ENCODE data around the gene GLIS1.
"Not testable (repeated sequence)": the region's sequence is repeated elsewhere in the genome, so short reads cannot be mapped to it uniquely, and the experiment has no call there.

Gene GLIS1

GRCh38 chr1:53561503-53562105 lies 177.4 kb downstream of the GLIS1 start:
- DNase-seq (ENCODE audit: low spot score), result no peak

GRCh38 chr1:53560581-53561502 lies 178.1 kb downstream of the GLIS1 start:
- DNase-seq (ENCODE audit: low spot score), result no peak

DNA sequence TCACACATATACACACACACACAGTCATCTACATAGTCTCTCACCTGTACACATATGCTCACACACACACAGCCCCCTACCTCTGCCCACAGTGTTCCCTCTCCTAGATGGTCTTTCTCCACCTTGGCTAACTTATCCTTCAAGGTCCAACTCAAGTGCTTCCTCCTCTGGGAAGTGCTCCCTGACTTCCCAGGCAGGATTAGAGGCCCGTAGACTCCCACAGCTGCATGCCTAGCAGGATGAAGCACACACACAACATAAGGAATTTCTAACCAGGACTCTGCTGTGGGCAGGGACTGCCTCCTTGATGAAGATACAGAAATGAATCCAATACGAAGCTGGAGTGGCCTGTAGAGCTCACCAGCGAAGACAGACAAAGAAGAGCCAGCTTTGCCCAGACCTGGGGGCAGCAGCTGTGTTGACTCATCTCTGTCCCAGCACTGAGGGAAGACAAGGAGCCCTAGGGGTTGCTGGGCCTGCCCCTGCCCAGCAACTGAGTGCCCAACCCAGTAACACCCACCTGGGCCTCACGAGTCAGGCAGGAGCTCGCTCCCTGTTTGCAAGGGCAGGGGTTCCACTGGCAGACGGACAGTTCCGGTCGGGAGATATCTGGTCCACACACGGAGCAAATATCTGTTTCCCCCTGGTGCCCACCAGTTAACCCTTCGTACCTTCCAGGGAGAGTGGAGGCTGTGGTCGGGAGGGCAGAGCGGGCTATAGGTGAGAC lies 178.9 kb downstream of the GLIS1 start:
- DNase-seq (ENCODE audit: low spot score), result no peak

DNA sequence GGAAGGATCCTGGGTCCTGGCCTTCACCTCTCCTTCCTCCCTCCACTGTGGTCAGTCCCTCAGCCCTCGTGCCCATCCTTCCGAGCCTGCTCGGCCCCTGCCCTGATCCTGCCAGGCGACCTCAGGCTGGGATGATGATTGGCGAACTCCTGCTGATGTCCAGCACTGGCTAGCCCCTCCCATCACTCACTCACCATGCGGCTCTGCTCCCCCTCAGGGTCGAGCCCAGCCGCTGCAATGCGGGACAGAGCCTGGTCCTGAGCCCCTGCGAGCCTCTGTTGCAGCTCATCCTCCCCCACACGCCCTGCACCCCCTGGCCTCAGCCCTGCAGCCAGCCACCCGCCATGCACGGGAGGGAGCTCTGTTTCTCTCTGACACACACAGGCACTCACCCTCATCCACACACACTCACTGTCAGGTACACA lies 179.6 kb downstream of the GLIS1 start:
- no peak for DNase-seq (ENCODE audit: low spot score)

- DNase-seq (ENCODE audit: low spot score), result no peak
Measured at GRCh38 chr1:53558739-53559315, 180.1 kb downstream of the GLIS1 start.

GRCh38 chr1:53557830-53558738 lies 180.9 kb downstream of the GLIS1 start:
- no peak for DNase-seq (ENCODE audit: low spot score)

DNA sequence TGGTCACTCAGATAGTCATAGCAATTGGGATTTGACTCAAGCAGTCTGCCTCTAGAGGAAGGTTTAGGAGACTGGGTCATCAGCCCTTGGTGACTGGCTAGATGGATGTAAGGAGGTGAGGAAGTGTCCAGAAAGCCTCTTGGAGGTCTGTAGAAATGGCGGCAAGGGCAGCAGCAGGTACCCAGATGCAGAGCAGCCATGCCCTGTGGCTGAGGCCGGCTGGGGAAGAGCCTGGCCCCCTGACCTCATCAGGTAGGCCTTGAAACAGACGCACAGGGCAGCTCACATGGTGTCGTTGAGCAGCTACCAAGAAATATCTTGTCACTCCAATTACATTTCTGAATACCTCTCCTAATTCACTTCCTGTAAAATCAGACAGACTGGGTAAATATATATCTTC lies 181.6 kb downstream of the GLIS1 start:
- DNase-seq (ENCODE audit: low spot score), result no peak

DNA sequence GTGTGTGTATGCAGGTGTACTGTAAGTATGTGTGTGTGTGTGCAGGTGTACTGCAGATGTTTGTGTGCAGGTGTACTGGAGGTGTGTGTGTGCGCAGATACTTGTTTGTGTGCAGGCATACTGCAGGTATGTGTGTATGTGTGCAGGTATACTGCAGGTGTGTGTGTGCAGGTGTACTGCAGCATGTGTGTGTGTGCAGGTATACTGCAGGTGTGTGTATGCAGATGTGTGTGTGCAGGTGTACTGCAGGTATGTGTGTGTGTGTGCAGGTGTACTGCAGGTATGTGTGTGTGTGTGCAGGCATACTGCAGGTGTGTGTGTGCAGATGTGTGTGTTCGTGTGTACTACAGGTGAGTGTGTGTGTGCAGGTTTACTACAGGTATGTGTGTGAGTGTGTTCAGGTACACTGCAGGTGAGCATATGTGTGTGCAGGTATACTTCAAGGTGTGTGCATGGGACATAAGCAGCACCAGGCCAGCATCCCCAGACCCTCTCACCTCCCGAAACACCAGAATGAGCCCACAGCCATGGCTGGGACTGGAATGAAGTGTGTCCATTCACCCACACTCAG lies 182.2 kb downstream of the GLIS1 start:
- no peak for DNase-seq (ENCODE audit: low spot score)

DNA sequence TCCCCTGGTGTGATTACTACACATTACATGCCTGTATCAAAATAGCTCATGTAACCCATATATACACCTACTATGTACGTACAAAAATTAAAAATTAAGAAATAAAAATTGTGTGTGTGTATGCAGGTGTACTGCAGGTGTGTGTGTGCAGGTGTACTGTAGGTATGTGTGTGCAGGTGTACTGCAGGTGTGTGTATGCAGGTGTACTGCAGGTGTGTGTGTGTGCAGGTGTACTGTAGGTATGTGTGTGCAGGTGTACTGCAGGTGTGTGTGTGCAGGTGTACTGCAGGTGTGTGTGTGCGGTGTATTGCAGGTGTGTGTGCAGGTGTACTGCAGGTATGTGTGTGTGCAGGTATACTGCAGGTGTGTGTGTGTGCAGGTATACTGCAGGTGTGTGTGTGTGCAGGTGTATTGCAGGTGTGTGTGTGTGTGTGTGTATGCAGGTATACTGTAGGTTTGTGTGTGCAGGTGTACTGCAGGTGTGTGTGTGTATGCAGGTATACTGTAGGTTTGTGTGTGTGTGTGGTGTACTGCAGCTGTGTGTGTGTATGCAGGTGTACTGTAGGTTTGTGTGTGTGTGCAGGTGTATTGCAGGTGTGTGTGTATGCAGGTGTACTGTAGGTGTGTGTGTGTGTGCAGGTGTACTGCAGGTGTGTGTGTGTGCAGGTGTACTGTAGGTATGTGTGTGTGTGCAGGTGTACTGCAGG lies 183.2 kb downstream of the GLIS1 start:
- DNase-seq (ENCODE audit: low spot score), result not testable (repeated sequence)

DNA sequence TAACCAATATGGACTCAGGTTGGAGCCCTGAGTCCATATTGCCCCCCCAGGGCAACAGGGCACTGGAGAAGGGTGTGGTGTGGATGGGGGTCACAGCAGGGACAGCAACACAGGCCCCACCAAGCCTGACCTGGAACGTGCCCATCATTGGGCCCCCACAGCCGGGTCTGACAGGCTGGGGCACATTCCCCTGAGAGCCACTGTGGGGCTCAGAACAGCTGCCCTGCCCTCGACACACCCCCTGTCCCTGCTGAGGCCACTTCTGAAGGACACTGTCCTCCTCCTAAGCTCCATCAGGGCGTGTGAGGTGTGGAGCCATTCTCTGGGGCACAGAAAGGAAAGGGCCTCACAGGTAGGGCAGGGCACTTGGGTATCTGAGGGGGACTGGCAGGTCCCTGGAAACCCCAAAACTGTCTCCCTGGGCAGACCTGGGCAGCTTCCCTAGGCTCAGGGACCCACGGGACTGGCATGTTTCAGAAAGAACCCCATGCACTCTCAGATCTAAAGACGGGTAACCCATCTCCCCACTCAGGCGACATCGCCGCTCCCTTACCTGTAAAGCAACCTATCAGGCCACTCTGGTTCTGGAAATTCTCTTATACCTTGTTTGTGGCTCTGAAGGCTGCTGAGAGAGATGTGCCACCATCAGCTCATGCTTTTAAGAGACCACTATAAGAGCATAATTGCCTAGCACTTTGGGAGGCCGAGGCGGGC lies 184.2 kb downstream of the GLIS1 start:
- no peak for DNase-seq (ENCODE audit: low spot score)

DNA sequence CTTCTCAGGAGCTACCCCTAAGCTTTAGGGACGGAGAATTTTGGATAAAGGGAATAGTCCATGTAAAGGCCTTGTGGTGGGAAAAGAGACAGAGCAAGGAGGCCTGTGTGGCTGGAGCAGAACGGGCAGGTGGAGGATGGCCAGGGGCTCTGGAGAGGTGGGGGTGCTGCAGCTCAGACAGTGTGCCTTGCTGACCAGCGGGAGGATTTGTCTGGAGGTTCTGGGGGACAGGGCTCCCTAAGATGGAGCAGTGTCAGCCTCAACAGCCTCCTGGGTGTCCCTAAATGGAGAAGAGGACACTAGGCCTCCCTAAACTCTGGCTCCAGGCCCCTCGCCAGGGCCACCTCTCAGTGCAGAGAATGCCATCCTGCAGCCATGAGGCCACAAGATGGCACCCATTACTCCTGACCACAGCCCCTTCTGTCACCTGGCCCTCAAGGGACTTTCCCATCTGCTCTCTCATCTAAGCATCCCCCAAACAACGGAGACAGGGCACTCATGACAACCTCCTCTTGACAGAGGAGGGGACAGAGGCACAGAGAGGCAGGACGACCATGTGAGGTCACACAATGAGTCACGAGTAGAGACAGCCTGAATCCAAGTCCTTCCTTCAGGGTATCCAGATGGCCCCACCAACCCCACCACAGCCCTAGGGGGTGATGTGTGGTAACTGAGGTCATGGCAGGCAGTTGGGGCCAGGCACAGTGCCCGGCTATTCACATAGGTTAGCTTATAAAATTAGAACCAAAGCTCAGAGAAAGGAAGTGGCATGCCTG lies 185.0 kb downstream of the GLIS1 start:
- DNase-seq (ENCODE audit: low spot score), result no peak

DNA sequence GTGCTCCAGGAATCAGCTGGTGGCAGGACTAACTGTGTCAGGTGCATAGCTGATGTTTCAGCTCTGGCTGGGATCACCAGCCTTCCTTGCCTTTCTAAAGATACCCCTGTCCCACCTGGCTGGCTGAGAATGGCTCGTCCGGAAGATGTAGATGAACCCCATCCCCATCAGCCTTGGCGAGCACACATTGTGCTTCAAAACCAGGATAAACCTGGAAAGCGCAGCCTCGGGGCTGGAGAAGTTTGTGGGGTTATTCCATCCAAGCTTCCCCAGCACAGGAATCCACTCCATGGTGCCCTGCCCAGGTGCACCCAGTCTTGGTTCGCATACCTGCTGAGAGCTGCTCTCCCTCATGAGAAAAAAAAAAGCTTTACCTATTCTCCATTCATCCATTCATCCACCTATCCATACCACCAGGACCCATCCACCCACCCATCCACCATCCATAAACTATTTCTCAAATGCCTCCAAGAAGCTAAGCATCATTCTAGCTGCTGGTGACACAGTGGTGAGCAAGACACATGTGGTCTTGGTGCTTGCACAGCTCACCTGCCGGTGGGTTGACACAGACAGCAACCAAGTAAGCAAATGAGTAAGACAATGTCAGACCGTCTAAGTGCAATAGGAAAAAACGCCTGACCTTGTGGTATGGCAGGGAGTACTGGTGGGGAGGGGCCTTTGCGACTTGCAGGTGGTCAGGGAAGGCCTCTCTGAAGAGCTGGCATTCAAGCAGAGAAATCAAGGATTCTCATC lies 185.8 kb downstream of the GLIS1 start:
- DNase-seq (ENCODE audit: low spot score), result no peak

- DNase-seq (ENCODE audit: low spot score), result no peak
Measured at GRCh38 chr1:53552146-53552861, 186.7 kb downstream of the GLIS1 start.

DNA sequence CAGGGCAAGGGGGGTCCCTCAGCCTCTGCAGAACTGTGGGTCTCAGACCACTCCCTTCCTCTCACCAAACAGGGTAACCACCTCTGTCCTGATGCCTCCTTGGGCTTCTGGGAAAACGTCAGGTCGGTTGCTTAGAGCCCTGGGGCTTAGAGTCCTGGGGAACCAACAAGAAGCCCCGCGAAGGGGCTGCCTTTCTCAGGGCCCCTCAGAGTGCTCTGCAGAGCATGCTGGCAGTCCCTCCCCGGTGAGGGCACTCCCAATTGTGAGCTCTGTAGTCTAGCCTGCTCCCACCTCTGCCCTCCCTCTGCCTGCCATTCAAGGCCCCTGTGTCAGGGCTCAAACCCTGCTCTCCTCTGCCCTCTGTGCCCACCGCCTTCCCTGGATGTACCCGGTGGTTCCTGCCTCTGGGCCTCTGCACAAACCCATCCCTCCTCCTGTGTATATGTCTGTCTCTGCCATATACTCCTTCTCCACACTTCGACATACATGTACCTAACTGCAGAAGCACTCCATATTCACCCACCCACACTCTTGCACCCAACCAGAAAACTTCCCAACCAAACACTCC lies 187.5 kb downstream of the GLIS1 start:
- no peak for DNase-seq (ENCODE audit: low spot score)

DNA sequence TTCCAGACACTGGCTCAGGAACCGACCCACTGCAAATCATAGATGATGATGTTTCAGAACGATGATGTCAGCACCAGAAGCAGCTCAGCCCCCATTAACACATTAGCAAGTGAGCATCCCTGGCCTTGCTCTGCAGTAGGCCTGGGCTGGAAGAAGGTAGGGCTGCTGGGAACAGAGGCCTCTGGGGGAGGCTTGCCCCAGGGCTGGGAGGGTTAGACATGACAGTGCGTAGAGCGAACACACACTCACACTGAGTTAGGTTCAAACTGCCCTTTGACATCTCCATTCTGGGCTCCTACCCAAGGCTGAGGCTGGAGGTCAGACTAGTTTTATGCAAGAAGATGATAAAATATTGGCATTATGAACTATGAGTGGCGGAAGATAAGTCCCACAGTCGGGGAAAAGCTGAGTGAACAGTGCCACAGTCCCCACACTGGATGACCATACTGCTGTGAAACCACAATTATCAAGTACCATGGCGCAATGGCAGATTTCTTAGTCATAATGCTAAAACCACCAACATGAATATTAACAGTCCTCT lies 188.7 kb downstream of the GLIS1 start:
- no peak for DNase-seq (ENCODE audit: low spot score)

- DNase-seq (ENCODE audit: low spot score), result no peak
Measured at GRCh38 chr1:53549781-53550180, 189.2 kb downstream of the GLIS1 start.

GRCh38 chr1:53549287-53549686 lies 189.7 kb downstream of the GLIS1 start:
- DNase-seq (ENCODE audit: low spot score), result no peak

Data from hematopoietic multipotent progenitor cell treated with erythropoietin and hydrocortisone succinate and interleukin-3 and kit ligand, for 15 days (in vitro differentiated cells).